GM12878 (cell line): ENCODE results near the gene CRELD2. TPM values are rescaled to one million over a fixed set of nuclear protein-coding genes. Genes with fewer than 3 reads are reported as not detected.
A peak's percentile ranks its signal among the peaks of the same experiment; 100 is the strongest.

ENCODE experiments used
- BACH1 ChIP-seq: fragments of 450-650 bp; IDR thresholded peaks from 2 replicates; pipeline ENCODE4 v1.6.1; 2017; ENCODE audit warnings: mild to moderate bottlenecking, borderline replicate concordance
- BCL3 ChIP-seq: IDR thresholded peaks from 2 replicates; pipeline ENCODE4 v1.6.1; 2011; ENCODE audit warnings: borderline replicate concordance, low read depth, mild to moderate bottlenecking, moderate library complexity, low read length; ENCODE audit not compliant: insufficient read depth, poor library complexity, severe bottlenecking
- CHD4 ChIP-seq: fragments of 200-600 bp; sonication (generic); IDR thresholded peaks from 2 replicates; pipeline ENCODE4 v1.6.1; 2016; ENCODE audit warnings: mild to moderate bottlenecking
- ESRRA ChIP-seq: IDR thresholded peaks from 2 replicates; pipeline ENCODE4 v1.6.1; 2012; ENCODE audit warnings: mild to moderate bottlenecking, low read length, improper control_type of control experiment
- FOXK2 ChIP-seq: fragments of 450-650 bp; IDR thresholded peaks from 2 replicates; pipeline ENCODE4 v1.6.1; 2017; ENCODE audit warnings: mild to moderate bottlenecking, moderate library complexity
- HDAC2 ChIP-seq: fragments of 200-600 bp; sonication (generic); IDR thresholded peaks from 2 replicates; pipeline ENCODE4 v1.6.1; 2017
- NRF1 ChIP-seq: conservative IDR thresholded peaks from 2 replicates; pipeline ENCODE4 v1.6.1; 2011; ENCODE audit warnings: mild to moderate bottlenecking, low read depth, low read length, improper control_type of control experiment
- PML ChIP-seq: IDR thresholded peaks from 2 replicates; pipeline ENCODE4 v1.6.1; 2012; ENCODE audit warnings: low read length, inconsistent platforms
- POLR2AphosphoS2 ChIP-seq: IDR thresholded peaks from 2 replicates; pipeline ENCODE4 v1.6.1; 2011; ENCODE audit warnings: low read depth, mild to moderate bottlenecking, low read length, improper control_type of control experiment, moderate library complexity
- POLR2AphosphoS5 ChIP-seq: IDR thresholded peaks from 2 replicates; pipeline ENCODE4 v1.6.1; 2011; ENCODE audit warnings: mild to moderate bottlenecking, low read length, inconsistent platforms
- POU2F2 ChIP-seq: IDR thresholded peaks from 3 replicates; pipeline ENCODE4 v1.6.1; 2011; ENCODE audit warnings: low read depth, mild to moderate bottlenecking, low read length, borderline replicate concordance
- RFX5 ChIP-seq: IDR thresholded peaks from 2 replicates; pipeline ENCODE4 v1.6.1; 2011; ENCODE audit warnings: low read depth, low read length, improper control_type of control experiment
- SREBF1 ChIP-seq: IDR thresholded peaks from 2 replicates; pipeline ENCODE4 v1.6.1; 2012; ENCODE audit warnings: mild to moderate bottlenecking, low read length
- TCF7 ChIP-seq: IDR thresholded peaks from 2 replicates; pipeline ENCODE4 v1.6.1; 2014; ENCODE audit warnings: antibody characterized with exemption, borderline replicate concordance
- ZNF384 ChIP-seq: IDR thresholded peaks from 2 replicates; pipeline ENCODE4 v1.6.1; 2012; ENCODE audit warnings: low read depth, mild to moderate bottlenecking, low read length, improper control_type of control experiment, borderline replicate concordance
- ZZZ3 ChIP-seq: IDR thresholded peaks from 2 replicates; pipeline ENCODE4 v1.6.1; 2011; ENCODE audit warnings: low read depth; ENCODE audit not compliant: control insufficient read depth, insufficient read length
- polyA plus RNA-seq, 11 experiments: library from polyadenylated mRNA; depleted of rRNA in 4 of 11; unstranded in 6 of 11; stranded (reverse) in 5 of 11; fragments of >200 nt; fragmentation: Nextera tagmentation in 4 of 11; fragmentation: Illumina TruSeq in 1 of 11; extraction: Ambion mirVana in 4 of 11; extraction: Trizol in 1 of 11; gene quantifications; 1 replicate in 1 of 11; 2 replicates in 10 of 11; pipeline versions ENCODE4 v1.2.1 to v1.2.3, GENCODE V29; 2011 to 2016; ENCODE audit warnings: inconsistent platforms in 2 of 11, missing spikeins in 2 of 11, low read depth in 1 of 11
- total RNA-seq, 4 experiments: library from RNA; depleted of rRNA in 3 of 4; stranded (reverse); fragments of >200 nt in 3 of 4; fragmentation: Illumina TruSeq in 1 of 4; extraction: Trizol in 1 of 4; gene quantifications; 2 replicates each; pipeline versions ENCODE4 v1.2.1 to v1.2.3, GENCODE V29; 2013 to 2021
- TF ChIP-seq, protein P1 (sequence below): fragments of 450-650 bp; IDR thresholded peaks from 2 replicates; pipeline ENCODE4 v1.6.1; 2014; ENCODE audit warnings: mild to moderate bottlenecking
- TF ChIP-seq, protein P2 (sequence below): fragments of 450-650 bp; conservative IDR thresholded peaks from 2 replicates; pipeline ENCODE4 v1.6.1; 2017; ENCODE audit warnings: mild to moderate bottlenecking, moderate library complexity
- TF ChIP-seq, protein P3 (sequence below): IDR thresholded peaks from 2 replicates; pipeline ENCODE4 v1.6.1; 2012; ENCODE audit warnings: low read depth, low read length, improper control_type of control experiment
- TF ChIP-seq, protein P4 (sequence below): fragments of 450-650 bp; IDR thresholded peaks from 2 replicates; pipeline ENCODE4 v1.6.1; 2017; ENCODE audit warnings: mild to moderate bottlenecking, moderate library complexity

Gene CRELD2
- total and polyA plus RNA-seq, 10 of the 15 experiments (the other 5 are each of a cell fraction or from before 2014, with no cell fraction given): 9.4 to 111 (median 25.9) TPM

DNA sequence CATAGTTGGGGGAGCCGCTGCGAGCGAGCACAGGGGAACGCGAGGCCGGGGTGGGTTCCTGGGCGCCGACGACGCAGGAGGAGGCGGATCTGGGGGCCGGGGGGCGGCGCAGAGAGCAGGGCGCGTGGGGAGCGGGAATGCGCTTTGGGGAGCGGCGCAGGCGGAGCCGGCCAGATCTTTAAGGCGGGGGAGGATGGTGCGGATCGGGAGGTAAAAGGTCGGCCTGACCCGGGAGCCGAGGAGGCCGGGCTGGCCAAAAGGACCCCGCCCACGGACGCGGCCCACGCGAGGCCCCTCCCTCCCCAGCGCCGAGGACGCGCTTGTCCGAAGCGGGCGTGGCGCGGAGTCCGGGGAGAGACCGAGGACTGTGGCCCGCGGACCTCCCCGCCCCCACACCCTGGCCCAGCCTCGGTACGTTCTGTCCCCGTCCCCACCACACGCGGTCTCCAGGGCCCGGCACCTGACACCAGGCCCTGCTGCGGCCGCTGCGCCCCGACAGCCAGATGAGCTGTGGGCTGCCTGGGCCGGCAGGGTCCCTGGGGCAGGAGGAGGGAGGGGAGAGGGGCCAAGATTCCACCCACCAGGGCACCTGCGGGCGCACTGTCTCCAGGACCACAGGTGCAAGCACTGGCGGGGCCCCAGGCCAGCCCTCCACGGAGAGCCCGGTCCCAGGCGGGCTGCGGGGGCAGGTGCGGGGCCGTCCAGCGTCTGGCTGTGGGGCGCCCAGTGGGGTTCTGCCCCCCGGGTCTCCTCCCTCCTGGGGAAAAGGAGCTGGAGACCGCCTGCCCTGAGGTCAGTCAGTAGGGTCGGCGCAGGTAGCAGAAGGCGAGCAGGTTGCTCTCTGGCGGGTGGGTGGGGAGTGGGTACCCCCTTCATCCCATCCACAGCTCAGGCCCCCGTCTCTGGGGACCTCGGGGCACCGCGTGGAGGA, 53.1 kb downstream of the CRELD2 start (continued):
- TF ChIP-seq CHD4 (no peak), PML (no peak), FOXK2 (no peak), POLR2AphosphoS2 (peak; percentile 72; the same call in 1 of the 2 replicates), POLR2AphosphoS5 (peak; percentile 37; the same call in 1 of the 2 replicates), HDAC2 (no peak), BCL3 (no peak), BACH1 (peak; percentile 87), SREBF1 (no peak), POU2F2 (no peak), NRF1 (no peak), ZNF384 (no peak), TCF7 (no peak), ZZZ3 (no peak), ESRRA (0 out of 2 replicates have a peak, but pooled peaks have one; percentile 1), RFX5 (no peak)
- TF ChIP-seq, protein P1, sequence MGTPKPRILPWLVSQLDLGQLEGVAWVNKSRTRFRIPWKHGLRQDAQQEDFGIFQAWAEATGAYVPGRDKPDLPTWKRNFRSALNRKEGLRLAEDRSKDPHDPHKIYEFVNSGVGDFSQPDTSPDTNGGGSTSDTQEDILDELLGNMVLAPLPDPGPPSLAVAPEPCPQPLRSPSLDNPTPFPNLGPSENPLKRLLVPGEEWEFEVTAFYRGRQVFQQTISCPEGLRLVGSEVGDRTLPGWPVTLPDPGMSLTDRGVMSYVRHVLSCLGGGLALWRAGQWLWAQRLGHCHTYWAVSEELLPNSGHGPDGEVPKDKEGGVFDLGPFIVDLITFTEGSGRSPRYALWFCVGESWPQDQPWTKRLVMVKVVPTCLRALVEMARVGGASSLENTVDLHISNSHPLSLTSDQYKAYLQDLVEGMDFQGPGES: no peak
- TF ChIP-seq, protein P2, sequence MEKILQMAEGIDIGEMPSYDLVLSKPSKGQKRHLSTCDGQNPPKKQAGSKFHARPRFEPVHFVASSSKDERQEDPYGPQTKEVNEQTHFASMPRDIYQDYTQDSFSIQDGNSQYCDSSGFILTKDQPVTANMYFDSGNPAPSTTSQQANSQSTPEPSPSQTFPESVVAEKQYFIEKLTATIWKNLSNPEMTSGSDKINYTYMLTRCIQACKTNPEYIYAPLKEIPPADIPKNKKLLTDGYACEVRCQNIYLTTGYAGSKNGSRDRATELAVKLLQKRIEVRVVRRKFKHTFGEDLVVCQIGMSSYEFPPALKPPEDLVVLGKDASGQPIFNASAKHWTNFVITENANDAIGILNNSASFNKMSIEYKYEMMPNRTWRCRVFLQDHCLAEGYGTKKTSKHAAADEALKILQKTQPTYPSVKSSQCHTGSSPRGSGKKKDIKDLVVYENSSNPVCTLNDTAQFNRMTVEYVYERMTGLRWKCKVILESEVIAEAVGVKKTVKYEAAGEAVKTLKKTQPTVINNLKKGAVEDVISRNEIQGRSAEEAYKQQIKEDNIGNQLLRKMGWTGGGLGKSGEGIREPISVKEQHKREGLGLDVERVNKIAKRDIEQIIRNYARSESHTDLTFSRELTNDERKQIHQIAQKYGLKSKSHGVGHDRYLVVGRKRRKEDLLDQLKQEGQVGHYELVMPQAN: no peak; the same call in 1 of the 2 replicates
- TF ChIP-seq, protein P3, sequence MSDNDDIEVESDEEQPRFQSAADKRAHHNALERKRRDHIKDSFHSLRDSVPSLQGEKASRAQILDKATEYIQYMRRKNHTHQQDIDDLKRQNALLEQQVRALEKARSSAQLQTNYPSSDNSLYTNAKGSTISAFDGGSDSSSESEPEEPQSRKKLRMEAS: peak; percentile 46; the same call in 1 of the 2 replicates
- TF ChIP-seq, protein P4, sequence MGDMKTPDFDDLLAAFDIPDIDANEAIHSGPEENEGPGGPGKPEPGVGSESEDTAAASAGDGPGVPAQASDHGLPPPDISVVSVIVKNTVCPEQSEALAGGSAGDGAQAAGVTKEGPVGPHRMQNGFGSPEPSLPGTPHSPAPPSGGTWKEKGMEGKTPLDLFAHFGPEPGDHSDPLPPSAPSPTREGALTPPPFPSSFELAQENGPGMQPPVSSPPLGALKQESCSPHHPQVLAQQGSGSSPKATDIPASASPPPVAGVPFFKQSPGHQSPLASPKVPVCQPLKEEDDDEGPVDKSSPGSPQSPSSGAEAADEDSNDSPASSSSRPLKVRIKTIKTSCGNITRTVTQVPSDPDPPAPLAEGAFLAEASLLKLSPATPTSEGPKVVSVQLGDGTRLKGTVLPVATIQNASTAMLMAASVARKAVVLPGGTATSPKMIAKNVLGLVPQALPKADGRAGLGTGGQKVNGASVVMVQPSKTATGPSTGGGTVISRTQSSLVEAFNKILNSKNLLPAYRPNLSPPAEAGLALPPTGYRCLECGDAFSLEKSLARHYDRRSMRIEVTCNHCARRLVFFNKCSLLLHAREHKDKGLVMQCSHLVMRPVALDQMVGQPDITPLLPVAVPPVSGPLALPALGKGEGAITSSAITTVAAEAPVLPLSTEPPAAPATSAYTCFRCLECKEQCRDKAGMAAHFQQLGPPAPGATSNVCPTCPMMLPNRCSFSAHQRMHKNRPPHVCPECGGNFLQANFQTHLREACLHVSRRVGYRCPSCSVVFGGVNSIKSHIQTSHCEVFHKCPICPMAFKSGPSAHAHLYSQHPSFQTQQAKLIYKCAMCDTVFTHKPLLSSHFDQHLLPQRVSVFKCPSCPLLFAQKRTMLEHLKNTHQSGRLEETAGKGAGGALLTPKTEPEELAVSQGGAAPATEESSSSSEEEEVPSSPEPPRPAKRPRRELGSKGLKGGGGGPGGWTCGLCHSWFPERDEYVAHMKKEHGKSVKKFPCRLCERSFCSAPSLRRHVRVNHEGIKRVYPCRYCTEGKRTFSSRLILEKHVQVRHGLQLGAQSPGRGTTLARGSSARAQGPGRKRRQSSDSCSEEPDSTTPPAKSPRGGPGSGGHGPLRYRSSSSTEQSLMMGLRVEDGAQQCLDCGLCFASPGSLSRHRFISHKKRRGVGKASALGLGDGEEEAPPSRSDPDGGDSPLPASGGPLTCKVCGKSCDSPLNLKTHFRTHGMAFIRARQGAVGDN: peak; percentile 12; the same call in 1 of the 2 replicates
